PC-9 (cell line): ENCODE measurements around the gene CEP170B.

Experiments used
- EZH2 ChIP-seq: fragments of 200-600 bp; sonication (generic); IDR thresholded peaks from 2 replicates; pipeline ENCODE4 v1.8.0; 2017; ENCODE audit warnings: antibody characterized with exemption, low read depth
- TF ChIP-seq, protein P1 (sequence below): fragments of 200-600 bp; sonication (generic); conservative IDR thresholded peaks from 2 replicates; pipeline ENCODE4 v1.6.1; 2017; ENCODE audit warnings: mixed run types, antibody characterized with exemption, mild to moderate bottlenecking, moderate library complexity

DNA sequence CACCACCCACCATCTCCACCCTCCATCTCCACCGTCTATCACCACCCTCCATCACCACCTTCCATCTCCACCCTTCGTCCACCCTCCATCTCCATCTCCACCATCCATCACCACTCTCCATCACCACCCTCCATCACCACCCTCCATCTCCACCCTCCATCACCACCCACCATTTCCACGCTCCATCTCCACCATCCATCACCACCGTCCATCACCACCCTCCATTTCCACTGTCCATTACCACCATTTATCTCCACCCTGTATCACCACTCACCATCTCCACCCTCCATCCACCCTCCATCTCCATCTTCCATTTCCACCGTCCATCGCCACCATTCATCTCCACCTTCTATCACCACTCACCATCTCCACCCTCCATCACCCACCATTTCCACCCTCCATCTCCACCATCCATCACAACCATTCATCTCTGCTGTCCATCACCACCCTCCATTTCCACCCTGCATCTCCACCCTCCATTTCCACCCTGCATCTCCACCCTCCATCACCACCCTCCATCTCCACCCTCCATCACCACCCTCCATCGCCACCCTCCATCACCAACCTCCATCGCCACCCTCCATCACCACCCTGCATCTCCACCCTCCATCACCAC, 6.1 kb upstream of the CEP170B start:
- TF ChIP-seq, protein P1, sequence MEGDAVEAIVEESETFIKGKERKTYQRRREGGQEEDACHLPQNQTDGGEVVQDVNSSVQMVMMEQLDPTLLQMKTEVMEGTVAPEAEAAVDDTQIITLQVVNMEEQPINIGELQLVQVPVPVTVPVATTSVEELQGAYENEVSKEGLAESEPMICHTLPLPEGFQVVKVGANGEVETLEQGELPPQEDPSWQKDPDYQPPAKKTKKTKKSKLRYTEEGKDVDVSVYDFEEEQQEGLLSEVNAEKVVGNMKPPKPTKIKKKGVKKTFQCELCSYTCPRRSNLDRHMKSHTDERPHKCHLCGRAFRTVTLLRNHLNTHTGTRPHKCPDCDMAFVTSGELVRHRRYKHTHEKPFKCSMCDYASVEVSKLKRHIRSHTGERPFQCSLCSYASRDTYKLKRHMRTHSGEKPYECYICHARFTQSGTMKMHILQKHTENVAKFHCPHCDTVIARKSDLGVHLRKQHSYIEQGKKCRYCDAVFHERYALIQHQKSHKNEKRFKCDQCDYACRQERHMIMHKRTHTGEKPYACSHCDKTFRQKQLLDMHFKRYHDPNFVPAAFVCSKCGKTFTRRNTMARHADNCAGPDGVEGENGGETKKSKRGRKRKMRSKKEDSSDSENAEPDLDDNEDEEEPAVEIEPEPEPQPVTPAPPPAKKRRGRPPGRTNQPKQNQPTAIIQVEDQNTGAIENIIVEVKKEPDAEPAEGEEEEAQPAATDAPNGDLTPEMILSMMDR: no peak
- no peak for TF ChIP-seq EZH2
